DMS79 (cell line): Measurements from ENCODE around the gene C22orf42.
"Not testable (repeated sequence)": the region's sequence is repeated elsewhere in the genome, so short reads cannot be mapped to it uniquely, and the experiment has no call there.

Experiments
- DNase-seq: peaks from one replicate; lab custom pipeline; 2025; lab: John Stamatoyannopoulos, UW

C22orf42 gene

DNA sequence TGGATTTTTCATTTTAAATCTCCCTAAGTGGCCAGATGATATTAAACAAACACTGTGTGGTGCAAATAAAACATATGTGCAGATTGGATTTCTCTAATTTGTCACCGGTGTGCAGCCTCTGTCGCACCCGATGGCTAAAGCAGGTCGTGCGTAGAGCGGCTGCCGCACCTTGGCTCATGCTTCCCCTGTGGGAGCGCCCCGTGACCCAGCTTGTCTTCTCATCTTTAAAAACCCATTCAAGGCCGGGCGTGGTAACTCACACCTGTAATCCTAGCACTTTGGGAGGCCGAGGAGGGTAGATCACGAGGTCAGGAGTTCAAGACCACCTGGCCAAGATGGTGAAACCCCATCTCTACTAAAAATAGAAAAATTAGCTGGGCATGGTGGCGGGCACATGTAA, 24.3 kb downstream of the C22orf42 start:
- not testable (repeated sequence) for DNase-seq

DNA sequence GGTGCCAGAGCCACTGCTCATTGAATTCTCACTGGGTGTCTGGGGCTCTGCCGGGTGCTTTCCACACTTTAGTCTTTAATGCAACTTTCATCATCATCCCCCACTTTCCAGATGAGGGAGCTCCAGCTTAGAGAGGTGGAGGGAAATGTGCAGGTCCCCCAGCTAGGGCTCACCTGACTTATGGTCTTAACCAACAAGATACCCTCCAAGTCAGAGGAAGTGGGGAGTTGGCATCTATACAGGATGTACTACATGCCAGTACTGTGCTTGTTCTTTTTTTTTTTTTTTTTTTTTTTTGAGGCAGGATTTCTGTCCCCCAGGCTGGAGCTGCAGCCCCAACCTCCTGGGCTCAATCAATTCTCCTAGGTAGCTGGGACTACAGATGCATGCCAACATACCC, 26.3 kb downstream of the C22orf42 start:
- no peak for DNase-seq

DNA sequence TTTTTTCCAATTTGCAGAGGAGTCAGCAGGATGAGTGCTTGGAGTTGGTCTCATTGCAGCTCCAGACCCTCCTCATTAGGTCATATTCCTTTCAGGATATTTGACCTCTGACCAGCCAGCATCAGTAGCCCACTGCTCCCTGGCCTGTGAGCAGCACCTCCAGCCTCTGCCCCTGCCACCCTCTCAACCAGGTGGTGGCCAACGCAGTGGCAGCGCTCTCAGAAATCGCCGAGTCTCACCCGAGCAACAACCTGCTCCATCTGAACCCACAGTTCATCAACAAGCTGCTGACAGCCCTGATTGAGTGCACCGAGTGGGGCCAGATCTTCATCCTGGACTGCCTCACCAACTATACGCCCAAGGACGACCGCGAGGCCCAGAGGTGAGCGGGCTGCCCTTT, 27.0 kb downstream of the C22orf42 start:
- DNase-seq: no peak

GRCh38 chr22:32130464-32130863, 28.6 kb downstream of the C22orf42 start:
- no peak for DNase-seq

- DNase-seq: no peak
Observed at GRCh38 chr22:32127904-32128303, 31.2 kb downstream of the C22orf42 start.

GRCh38 chr22:32123657-32124056, 35.4 kb downstream of the C22orf42 start:
- no peak for DNase-seq

DNA sequence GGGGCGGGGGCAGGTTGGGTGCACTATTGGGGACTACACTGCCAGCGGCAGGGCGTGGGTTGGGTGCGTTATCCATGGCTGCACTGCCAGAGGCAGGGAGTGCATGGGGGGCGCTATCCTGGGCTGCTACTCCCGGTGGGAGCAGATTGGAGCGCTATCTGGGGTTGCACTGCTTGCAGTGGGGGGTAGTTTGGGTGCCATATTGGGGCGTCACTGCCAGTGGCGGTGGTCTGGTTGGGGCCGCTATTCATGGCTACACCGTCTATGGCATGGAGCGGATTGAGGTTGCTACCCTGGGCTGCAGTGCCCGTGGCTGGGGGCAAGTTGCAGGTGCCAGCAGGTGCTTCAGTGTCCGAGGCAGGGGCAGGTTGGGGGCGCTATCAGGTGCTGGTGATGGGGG, 36.2 kb downstream of the C22orf42 start:
- no peak for DNase-seq

DNA sequence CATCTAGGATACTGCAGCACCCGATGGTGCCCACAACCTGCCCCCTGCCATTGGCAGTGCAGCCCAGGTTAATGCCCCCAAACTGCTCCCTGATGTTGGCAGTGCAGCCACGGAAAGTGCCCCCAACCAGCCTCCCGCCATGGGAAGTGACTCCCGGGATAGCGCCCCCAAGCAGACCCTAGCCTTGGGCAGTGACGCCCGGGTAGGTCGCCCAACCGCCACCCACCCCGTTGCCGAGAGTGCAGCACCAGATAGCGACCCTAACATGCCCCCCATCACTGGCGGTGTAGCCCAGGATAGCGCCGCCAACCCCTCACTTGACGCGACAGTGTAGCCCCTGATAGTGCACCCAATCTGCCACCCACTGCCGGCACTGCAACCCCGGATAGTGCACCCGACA, 38.5 kb downstream of the C22orf42 start:
- no peak for DNase-seq

DNA sequence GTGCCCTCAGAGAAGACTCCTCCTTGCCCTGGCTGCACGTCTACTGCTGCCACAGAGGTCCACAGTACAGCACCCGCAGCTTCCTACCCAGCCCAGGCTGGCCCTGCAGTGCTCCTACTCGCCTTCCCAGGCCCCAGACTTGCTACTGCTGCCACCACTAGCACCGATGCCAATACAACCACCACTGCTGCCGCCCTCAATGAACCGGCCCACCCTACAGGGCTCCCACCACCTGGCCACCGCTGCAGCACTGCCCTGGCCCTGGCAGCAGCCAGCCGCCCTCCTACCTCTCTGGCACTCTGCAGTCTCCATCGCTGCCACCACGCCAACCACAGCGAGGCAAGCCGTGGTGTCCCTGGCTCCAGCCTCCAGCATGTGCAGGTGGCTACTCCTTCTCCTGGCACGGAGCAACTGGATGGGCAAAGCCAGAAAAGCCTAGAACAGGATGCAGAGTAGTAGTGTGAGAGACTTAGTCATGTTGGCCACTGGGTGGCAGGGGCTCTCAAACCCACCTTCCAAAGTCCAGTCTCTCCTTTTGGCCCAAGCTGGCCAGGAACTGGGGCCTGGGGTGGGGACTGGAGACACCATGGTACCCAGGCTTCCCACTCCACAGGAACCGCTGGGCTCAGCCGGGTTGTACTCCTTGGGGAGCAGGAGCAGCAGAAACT, 39.4 kb downstream of the C22orf42 start:
- DNase-seq: no peak

DNA sequence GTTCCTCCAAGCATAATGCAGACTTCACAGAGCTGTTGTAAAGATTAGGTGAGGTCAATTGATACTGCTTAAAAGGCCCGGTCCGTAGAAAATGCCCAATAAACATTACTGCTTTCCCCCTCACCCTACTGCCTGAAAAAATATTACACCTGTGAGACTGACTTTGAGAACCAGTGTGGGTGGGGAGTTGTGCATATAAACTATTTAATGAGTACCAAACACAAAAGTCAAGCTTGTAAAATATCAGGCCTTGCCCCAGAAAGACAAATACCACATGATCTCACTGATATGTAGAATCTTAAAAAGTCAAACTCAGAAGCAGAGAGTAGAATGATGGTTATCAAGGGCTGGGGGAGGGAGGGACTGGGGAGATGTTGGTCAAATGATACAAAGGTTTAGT, 46.7 kb downstream of the C22orf42 start:
- DNase-seq: no peak

- DNase-seq: no peak
Observed at GRCh38 chr22:32106930-32107329, 52.2 kb downstream of the C22orf42 start.

- DNase-seq: no peak
Observed at GRCh38 chr22:32103658-32104315, 55.3 kb downstream of the C22orf42 start.

- DNase-seq: no peak
Observed at GRCh38 chr22:32100711-32101110, 58.4 kb downstream of the C22orf42 start.
